Colonic mucosa (tissue), 4 donors: Measurements from ENCODE around the gene ADAT3. TPM values are rescaled to one million over a fixed set of nuclear protein-coding genes. Genes with fewer than 3 reads are reported as not detected.
"Not testable (repeated sequence)": the region's sequence is repeated elsewhere in the genome, so short reads cannot be mapped to it uniquely, and the experiment has no call there.

Experiments used
- DNase-seq: peaks from one replicate; pipeline ENCODE4 v3.0.0-alpha.2; 2020
- H3K27ac ChIP-seq: fragments of 200-600 bp; one replicate; pipeline ENCODE4 v1.8.0; 2021
- H3K27me3 ChIP-seq: fragments of 200-600 bp; one replicate; pipeline ENCODE4 v1.8.0; 2021
- H3K36me3 ChIP-seq: fragments of 200-600 bp; one replicate; pipeline ENCODE4 v1.8.0; 2021
- H3K4me1 ChIP-seq: fragments of 200-600 bp; one replicate; pipeline ENCODE4 v1.8.0; 2021; ENCODE audit warnings: mild to moderate bottlenecking
- H3K4me3 ChIP-seq: fragments of 200-600 bp; one replicate; pipeline ENCODE4 v1.8.0; 2021
- H3K9ac ChIP-seq, 2 donors: one replicate each; pipeline ENCODE4 v1.7.0; 2013; ENCODE audit warnings: control low read depth in 2 of 2, low read depth in 2 of 2, low read length in 2 of 2
- H3K9me3 ChIP-seq: fragments of 200-600 bp; one replicate; pipeline ENCODE4 v1.8.0; 2021
- CTCF ChIP-seq: fragments of 200-600 bp; IDR thresholded peaks from one replicate; pipeline ENCODE4 v1.8.0; 2022; ENCODE audit warnings: antibody characterized with exemption, mild to moderate bottlenecking
- intact Hi-C: fragments of 100-400 bp; cut with DNase I; formaldehyde crosslinking; loops from one replicate; pipeline ENCODE4 v1.14.1; 2022
- total RNA-seq, 2 donors: library from RNA; stranded (reverse); fragmentation: NEBNext Ultra II Directional in 1 of 2; extraction: Animal tissue kit (Norgen Biotek cat#: 25700) in 1 of 2; gene quantifications; one replicate each; pipeline ENCODE4 v1.2.1, GENCODE V29; 2021
- donor health status: healthy.
- donor health status: DM: no; HTN: no; CAD: no.
- donor health status: DM: no; HTN: no; CAD: no.

The ADAT3 gene
- total RNA-seq, 2 donors from 2014 or later = 14.2 to 24.7 TPM

GRCh38 chr19:1871630-1872029 is 33.6 kb upstream of the ADAT3 start:
- Histone ChIP-seq H3K27me3 (no peaks in the 10 kb centered on the region), H3K27ac (no peak overlapping the region), H3K36me3 (no peaks in the 10 kb centered on the region), H3K4me3 (no peak overlapping the region), H3K9me3 (no peaks in the 10 kb centered on the region), H3K4me1 (peaks cover 8% of the 10 kb centered on the region), H3K9ac (no peak overlapping the region)
- TF ChIP-seq CTCF = no peak
- DNase-seq = no peak
- intact Hi-C loops = no loop called here

- no peak for TF ChIP-seq CTCF
- no peaks in the 10 kb centered on the region for H3K27me3 ChIP-seq
- H3K4me1 ChIP-seq = peaks cover 8% of the 10 kb centered on the region
- no peaks in the 10 kb centered on the region for H3K9me3 ChIP-seq
- no peaks in the 10 kb centered on the region for H3K36me3 ChIP-seq
- no peak overlapping the region for H3K9ac ChIP-seq
- intact Hi-C loops = no loop called here
- no peak for DNase-seq
- H3K4me3 ChIP-seq = no peak overlapping the region
- H3K27ac ChIP-seq = no peak overlapping the region
Measured at GRCh38 chr19:1872807-1873523, 32.2 kb upstream of the ADAT3 start.

GRCh38 chr19:1873524-1874473 is 31.4 kb upstream of the ADAT3 start:
- no peaks in the 10 kb centered on the region for H3K36me3 ChIP-seq
- H3K27ac ChIP-seq = no peak overlapping the region
- intact Hi-C loops = no loop called here
- H3K9ac ChIP-seq = peak overlapping the region in 1 of 2 donors; percentile 4
- no peak for TF ChIP-seq CTCF
- no peaks in the 10 kb centered on the region for H3K27me3 ChIP-seq
- DNase-seq = no peak
- H3K4me1 ChIP-seq = peaks cover 8% of the 10 kb centered on the region
- no peak overlapping the region for H3K4me3 ChIP-seq
- no peaks in the 10 kb centered on the region for H3K9me3 ChIP-seq

GRCh38 chr19:1874554-1875185 is 30.5 kb upstream of the ADAT3 start:
- peak overlapping the region; percentile 98 for H3K4me3 ChIP-seq
- intact Hi-C loops = no loop called here
- peaks cover 8% of the 10 kb centered on the region for H3K4me1 ChIP-seq

GRCh38 chr19:1875265-1875645 is 29.9 kb upstream of the ADAT3 start:
- intact Hi-C loops = not testable (repeated sequence)

More at GRCh38 chr19:1874554-1875185, 30.5 kb upstream of the ADAT3 start:
- no peak for DNase-seq
- H3K9ac ChIP-seq = peak overlapping the region; percentile 96
- no peaks in the 10 kb centered on the region for H3K9me3 ChIP-seq
- H3K36me3 ChIP-seq = no peaks in the 10 kb centered on the region
- no peaks in the 10 kb centered on the region for H3K27me3 ChIP-seq
- no peak for TF ChIP-seq CTCF
- peak overlapping the region; percentile 92 for H3K27ac ChIP-seq

More at GRCh38 chr19:1875265-1875645, 29.9 kb upstream of the ADAT3 start:
- not testable (repeated sequence) for H3K36me3 ChIP-seq, H3K27me3 ChIP-seq, DNase-seq, H3K9me3 ChIP-seq, H3K4me1 ChIP-seq
- peak overlapping the region; percentile 96 for H3K9ac ChIP-seq
- peak overlapping the region; percentile 98 for H3K4me3 ChIP-seq
- H3K27ac ChIP-seq = peak overlapping the region; percentile 92
